H9 (cell line): ENCODE data around the gene NAGA. TPM values are rescaled to one million over a fixed set of nuclear protein-coding genes. Genes with fewer than 3 reads are reported as not detected.

Experiments used
- DNase-seq: peaks from one replicate; pipeline ENCODE4 v3.0.0-alpha.2; 2017
- H2AFZ ChIP-seq: one replicate; pipeline ENCODE4 v1.6.1; 2013; ENCODE audit warnings: mild to moderate bottlenecking, low read length, control low read depth, moderate library complexity
- H2AK5ac ChIP-seq: 2 replicates; pipeline ENCODE4 v1.6.1; 2013; ENCODE audit warnings: low read length, control low read depth, mixed read lengths; ENCODE audit not compliant: insufficient read length
- H2BK120ac ChIP-seq: one replicate; pipeline ENCODE4 v1.6.1; 2013; ENCODE audit warnings: low read depth, mild to moderate bottlenecking, low read length, control low read depth, inconsistent platforms; ENCODE audit not compliant: poor library complexity, severe bottlenecking
- H2BK12ac ChIP-seq: 2 replicates; pipeline ENCODE4 v1.6.1; 2013; ENCODE audit warnings: low read length, control low read depth, mixed read lengths, low read depth; ENCODE audit not compliant: insufficient read length
- H2BK15ac ChIP-seq: 2 replicates; pipeline ENCODE4 v1.6.1; 2013; ENCODE audit warnings: low read depth, low read length, control low read depth
- H2BK20ac ChIP-seq: one replicate; pipeline ENCODE4 v1.6.1; 2013; ENCODE audit warnings: low read depth, mild to moderate bottlenecking, low read length, control low read depth, inconsistent platforms; ENCODE audit not compliant: poor library complexity, severe bottlenecking
- H2BK5ac ChIP-seq: 2 replicates; pipeline ENCODE4 v1.6.1; 2013; ENCODE audit warnings: low read length, control low read depth, mixed read lengths; ENCODE audit not compliant: insufficient read length
- H3K14ac ChIP-seq: 2 replicates; pipeline ENCODE4 v1.6.1; 2013; ENCODE audit warnings: low read length, control low read depth; ENCODE audit not compliant: insufficient read depth
- H3K18ac ChIP-seq: 2 replicates; pipeline ENCODE4 v1.6.1; 2013; ENCODE audit warnings: low read depth, mild to moderate bottlenecking, mixed read lengths, low read length, control low read depth; ENCODE audit not compliant: insufficient read length
- H3K23ac ChIP-seq: 2 replicates; pipeline ENCODE4 v1.6.1; 2013; ENCODE audit warnings: low read length, control low read depth, mixed read lengths, low read depth; ENCODE audit not compliant: insufficient read length
- H3K23me2 ChIP-seq: 2 replicates; pipeline ENCODE4 v1.6.1; 2013; ENCODE audit warnings: low read depth, mild to moderate bottlenecking, mixed read lengths, low read length, control low read depth; ENCODE audit not compliant: insufficient read length, poor library complexity, severe bottlenecking
- H3K27ac ChIP-seq: 2 replicates; pipeline ENCODE4 v1.5.1; 2013; ENCODE audit warnings: low read length, control low read depth, mixed read lengths, low read depth; ENCODE audit not compliant: insufficient read length
- H3K27me3 ChIP-seq: 2 replicates; pipeline ENCODE4 v1.6.1; 2013; ENCODE audit warnings: low read length, control low read depth, inconsistent platforms; ENCODE audit not compliant: insufficient read depth
- H3K4ac ChIP-seq: 2 replicates; pipeline ENCODE4 v1.6.1; 2013; ENCODE audit warnings: low read depth, mild to moderate bottlenecking, control low read depth, inconsistent platforms, low read length, moderate library complexity
- H3K4me1 ChIP-seq: 2 replicates; pipeline ENCODE4 v1.6.1; 2013; ENCODE audit warnings: low read length, control low read depth, inconsistent platforms; ENCODE audit not compliant: insufficient read depth
- H3K4me2 ChIP-seq: 2 replicates; pipeline ENCODE4 v1.6.1; 2013; ENCODE audit warnings: low read length, control low read depth, mixed read lengths; ENCODE audit not compliant: insufficient read length, insufficient read depth
- H3K56ac ChIP-seq: 2 replicates; pipeline ENCODE4 v1.6.1; 2013; ENCODE audit warnings: low read depth, mild to moderate bottlenecking, mixed read lengths, low read length, control low read depth; ENCODE audit not compliant: insufficient read length
- H3K79me1 ChIP-seq: 2 replicates; pipeline ENCODE4 v1.6.1; 2013; ENCODE audit warnings: low read depth, mild to moderate bottlenecking, moderate library complexity, low read length, control low read depth, inconsistent platforms; ENCODE audit not compliant: insufficient read depth, poor library complexity, severe bottlenecking
- H3K79me2 ChIP-seq: 2 replicates; pipeline ENCODE4 v1.6.1; 2013; ENCODE audit warnings: low read length, control low read depth, inconsistent platforms; ENCODE audit not compliant: insufficient read depth
- H3K9ac ChIP-seq: 2 replicates; pipeline ENCODE4 v1.6.1; 2013; ENCODE audit warnings: low read length, control low read depth, mixed read lengths; ENCODE audit not compliant: insufficient read length; ENCODE audit errors: extremely low read depth
- H3K9me3 ChIP-seq: one replicate; pipeline ENCODE4 v1.6.1; 2013; ENCODE audit warnings: low read depth, low read length, inconsistent platforms; ENCODE audit not compliant: control insufficient read depth
- H3T11ph ChIP-seq: one replicate; pipeline ENCODE4 v1.6.1; 2013; ENCODE audit warnings: mild to moderate bottlenecking, low read length, control low read depth, inconsistent platforms
- H4K20me1 ChIP-seq: one replicate; pipeline ENCODE4 v1.6.1; 2013; ENCODE audit not compliant: control insufficient read depth, insufficient read length, insufficient read depth
- H4K5ac ChIP-seq: 2 replicates; pipeline ENCODE4 v1.6.1; 2013; ENCODE audit warnings: low read depth, mild to moderate bottlenecking, mixed read lengths, low read length, control low read depth; ENCODE audit not compliant: insufficient read length
- H4K8ac ChIP-seq: replicated peaks from 2 replicates; pipeline ENCODE4 v1.6.1; 2013; ENCODE audit warnings: low read length, control low read depth, mixed read lengths, low read depth; ENCODE audit not compliant: insufficient read length
- H4K91ac ChIP-seq: 2 replicates; pipeline ENCODE4 v1.6.1; 2013; ENCODE audit warnings: low read depth, mild to moderate bottlenecking, moderate library complexity, mixed read lengths, low read length, control low read depth; ENCODE audit not compliant: insufficient read length
- H3K27ac Mint-ChIP-seq, 3 experiments: 2 replicates in 2 of 3; 3 replicates in 1 of 3; pipeline ENCODE4 v1.8.0; 2020 to 2021; ENCODE audit warnings: mixed read lengths in 3 of 3, mild to moderate bottlenecking in 1 of 3, moderate library complexity in 1 of 3
- H3K27me3 Mint-ChIP-seq: 2 replicates; pipeline ENCODE4 v1.8.0; 2021; ENCODE audit warnings: low read depth, mild to moderate bottlenecking, moderate library complexity, mixed read lengths
- H3K36me3 Mint-ChIP-seq, 3 experiments: 2 replicates in 2 of 3; 3 replicates in 1 of 3; pipeline ENCODE4 v1.8.0; 2020 to 2021; ENCODE audit warnings: low read depth in 3 of 3, mixed read lengths in 3 of 3; ENCODE audit not compliant: insufficient read depth in 1 of 3
- H3K4me1 Mint-ChIP-seq, 2 experiments: 2 replicates each; pipeline ENCODE4 v1.8.0; 2020; ENCODE audit warnings: mixed read lengths in 2 of 2
- H3K4me3 Mint-ChIP-seq, 2 experiments: 2 replicates in 1 of 2; 3 replicates in 1 of 2; pipeline ENCODE4 v1.8.0; 2020 to 2021; ENCODE audit warnings: mild to moderate bottlenecking in 2 of 2, mixed read lengths in 2 of 2, moderate library complexity in 1 of 2
- H3K9me3 Mint-ChIP-seq, 2 experiments: 2 replicates in 1 of 2; 3 replicates in 1 of 2; pipeline ENCODE4 v1.8.0; 2020; ENCODE audit warnings: mild to moderate bottlenecking in 2 of 2, mixed read lengths in 2 of 2, moderate library complexity in 1 of 2
- CTCF ChIP-seq: fragments of 200-600 bp; sonication (generic); conservative IDR thresholded peaks from 3 replicates; pipeline ENCODE4 v1.8.0; 2021; ENCODE audit warnings: antibody characterized with exemption, mild to moderate bottlenecking
- total RNA-seq: library from RNA; stranded (reverse); gene quantifications from 2 replicates; pipeline ENCODE4 v1.2.1, GENCODE V29; 2021

Gene NAGA
- total RNA-seq, 1 experiment from 2014 or later: 16.1 TPM

GRCh38 chr22:42041784-42042183, 28.8 kb downstream of the NAGA start:
- no peak overlapping the region for H3K14ac ChIP-seq
- no peak overlapping the region for H2BK12ac ChIP-seq
- no peak overlapping the region for H3K23ac ChIP-seq
- H3K27me3 ChIP-seq: no peaks in the 10 kb centered on the region
- peaks cover 0 to 2% (median 0%) of the 10 kb centered on the region in 3 experiments; a peak in 1 of 7 replicates for H3K36me3 Mint-ChIP-seq
- no peak overlapping the region for H4K91ac ChIP-seq
- H4K5ac ChIP-seq: no peak overlapping the region
- H3K56ac ChIP-seq: no peak overlapping the region
- H2BK15ac ChIP-seq: no peak overlapping the region
- H3K79me2 ChIP-seq: no peaks in the 10 kb centered on the region
- no peaks in the 10 kb centered on the region for H3K4me1 Mint-ChIP-seq
- H2BK20ac ChIP-seq: no peak overlapping the region
- H2AFZ ChIP-seq: no peak overlapping the region
- H3K9me3 ChIP-seq: no peaks in the 10 kb centered on the region
- peaks cover 14 to 21% of the 10 kb centered on the region in 2 experiments for H3K9me3 Mint-ChIP-seq
- no peak for TF ChIP-seq CTCF
- H3K27ac ChIP-seq: no peak overlapping the region
- no peak for DNase-seq
- H3K9ac ChIP-seq: no peak overlapping the region
- no peak overlapping the region for H3K18ac ChIP-seq
- H3K23me2 ChIP-seq: no peaks in the 10 kb centered on the region
- no peak overlapping the region for H3T11ph ChIP-seq
- H2AK5ac ChIP-seq: no peak overlapping the region
- H3K79me1 ChIP-seq: no peaks in the 10 kb centered on the region
- H4K20me1 ChIP-seq: no peaks in the 10 kb centered on the region
- no peak overlapping the region for H4K8ac ChIP-seq
- no peaks in the 10 kb centered on the region for H3K4me1 ChIP-seq
- no peak overlapping the region for H2BK120ac ChIP-seq
- H3K4ac ChIP-seq: no peak overlapping the region
- no peak overlapping the region for H2BK5ac ChIP-seq
- no peak overlapping the region for H3K4me3 Mint-ChIP-seq
- H3K4me2 ChIP-seq: no peak overlapping the region
- H3K27ac Mint-ChIP-seq: no peak overlapping the region
- peaks cover 29% of the 10 kb centered on the region for H3K27me3 Mint-ChIP-seq
